HUES6 (cell line): ENCODE data around the gene AZIN2.
"Not testable (repeated sequence)": the region's sequence is repeated elsewhere in the genome, so short reads cannot be mapped to it uniquely, and the experiment has no call there.

ENCODE experiments used
- H3K27ac ChIP-seq: 2 replicates; pipeline ENCODE4 v1.7.0; 2013; ENCODE audit warnings: low read depth, mild to moderate bottlenecking, low read length, inconsistent platforms
- H3K27me3 ChIP-seq: 2 replicates; pipeline ENCODE4 v1.6.1; 2013; ENCODE audit warnings: low read length; ENCODE audit not compliant: control insufficient read depth, insufficient read depth
- H3K36me3 ChIP-seq: 2 replicates; pipeline ENCODE4 v1.6.1; 2013; ENCODE audit warnings: low read length; ENCODE audit not compliant: control insufficient read depth, insufficient read depth
- H3K4me1 ChIP-seq: 2 replicates; pipeline ENCODE4 v1.6.1; 2013; ENCODE audit warnings: low read length; ENCODE audit not compliant: control insufficient read depth, insufficient read depth
- H3K4me3 ChIP-seq: 2 replicates; pipeline ENCODE4 v1.5.1; 2013; ENCODE audit warnings: low read depth, low read length
- H3K9ac ChIP-seq: one replicate; pipeline ENCODE4 v1.6.1; 2013; ENCODE audit warnings: mild to moderate bottlenecking, low read length
- H3K9me3 ChIP-seq: 2 replicates; pipeline ENCODE4 v1.6.1; 2013; ENCODE audit warnings: low read depth, low read length; ENCODE audit not compliant: control insufficient read depth, insufficient read depth

Gene AZIN2

GRCh38 chr1:33118274-33118673, 37.3 kb downstream of the AZIN2 start:
- Histone ChIP-seq H3K27me3 (no peaks in the 10 kb centered on the region; the same call in 1 of the 2 replicates), H3K36me3 (no peaks in the 10 kb centered on the region), H3K4me1 (no peaks in the 10 kb centered on the region), H3K27ac (no peak overlapping the region), H3K9me3 (no peaks in the 10 kb centered on the region), H3K4me3 (no peak overlapping the region), H3K9ac (peak overlapping the region; percentile 6)

- no peak overlapping the region for H3K27ac ChIP-seq
- no peaks in the 10 kb centered on the region for H3K4me1 ChIP-seq
- H3K9ac ChIP-seq: no peak overlapping the region
- H3K27me3 ChIP-seq: no peaks in the 10 kb centered on the region; the same call in 1 of the 2 replicates
- H3K4me3 ChIP-seq: no peak overlapping the region
- H3K9me3 ChIP-seq: no peaks in the 10 kb centered on the region
- H3K36me3 ChIP-seq: no peaks in the 10 kb centered on the region
Observed at GRCh38 chr1:33119050-33119449, 38.1 kb downstream of the AZIN2 start.

GRCh38 chr1:33119532-33120217, 38.7 kb downstream of the AZIN2 start:
- Histone ChIP-seq H3K4me1 (no peaks in the 10 kb centered on the region), H3K4me3 (no peak overlapping the region), H3K27ac (no peak overlapping the region), H3K27me3 (no peaks in the 10 kb centered on the region; the same call in 1 of the 2 replicates), H3K9me3 (no peaks in the 10 kb centered on the region), H3K36me3 (no peaks in the 10 kb centered on the region), H3K9ac (no peak overlapping the region)

GRCh38 chr1:33120436-33121231, 39.7 kb downstream of the AZIN2 start:
- Histone ChIP-seq H3K36me3 (no peaks in the 10 kb centered on the region), H3K9ac (no peak overlapping the region), H3K9me3 (no peaks in the 10 kb centered on the region), H3K4me3 (no peak overlapping the region), H3K4me1 (no peaks in the 10 kb centered on the region), H3K27me3 (no peaks in the 10 kb centered on the region; the same call in 1 of the 2 replicates), H3K27ac (no peak overlapping the region)

GRCh38 chr1:33121728-33122127, 40.8 kb downstream of the AZIN2 start:
- Histone ChIP-seq H3K4me3 (no peak overlapping the region), H3K9me3 (no peaks in the 10 kb centered on the region), H3K27me3 (no peaks in the 10 kb centered on the region; the same call in 1 of the 2 replicates), H3K27ac (no peak overlapping the region), H3K9ac (no peak overlapping the region), H3K4me1 (peaks cover 4% of the 10 kb centered on the region; the same call in 1 of the 2 replicates), H3K36me3 (no peaks in the 10 kb centered on the region)

GRCh38 chr1:33122483-33123178, 41.7 kb downstream of the AZIN2 start:
- no peaks in the 10 kb centered on the region for H3K9me3 ChIP-seq
- H3K27me3 ChIP-seq: no peaks in the 10 kb centered on the region; the same call in 1 of the 2 replicates
- H3K4me3 ChIP-seq: no peak overlapping the region
- H3K9ac ChIP-seq: no peak overlapping the region
- no peaks in the 10 kb centered on the region for H3K36me3 ChIP-seq
- peaks cover 5% of the 10 kb centered on the region for H3K4me1 ChIP-seq
- no peak overlapping the region for H3K27ac ChIP-seq

GRCh38 chr1:33123266-33123665, 42.3 kb downstream of the AZIN2 start:
- Histone ChIP-seq H3K27ac (no peak overlapping the region), H3K27me3 (no peaks in the 10 kb centered on the region; the same call in 1 of the 2 replicates), H3K4me1 (peaks cover 9% of the 10 kb centered on the region), H3K36me3 (no peaks in the 10 kb centered on the region), H3K4me3 (no peak overlapping the region), H3K9ac (no peak overlapping the region), H3K9me3 (no peaks in the 10 kb centered on the region)

GRCh38 chr1:33124647-33125046, 43.7 kb downstream of the AZIN2 start:
- H3K9ac ChIP-seq, H3K36me3 ChIP-seq, H3K27ac ChIP-seq, H3K4me3 ChIP-seq, H3K27me3 ChIP-seq, H3K9me3 ChIP-seq: not testable (repeated sequence)
- peaks cover 18% of the 10 kb centered on the region for H3K4me1 ChIP-seq

GRCh38 chr1:33126411-33127000, 45.6 kb downstream of the AZIN2 start:
- Histone ChIP-seq H3K9ac (peak overlapping the region; percentile 85), H3K27ac (peak overlapping the region; percentile 49; the same call in 1 of the 2 replicates)

GRCh38 chr1:33127001-33127823, 46.3 kb downstream of the AZIN2 start:
- no peaks in the 10 kb centered on the region for H3K9me3 ChIP-seq
- H3K27me3 ChIP-seq: no peaks in the 10 kb centered on the region
- peak overlapping the region; percentile 85 for H3K9ac ChIP-seq
- peaks cover 18% of the 10 kb centered on the region for H3K4me1 ChIP-seq
- no peaks in the 10 kb centered on the region for H3K36me3 ChIP-seq
- H3K4me3 ChIP-seq: peak overlapping the region; percentile 86
- H3K27ac ChIP-seq: peak overlapping the region; percentile 49; the same call in 1 of the 2 replicates

More at GRCh38 chr1:33126411-33127000, 45.6 kb downstream of the AZIN2 start:
- Histone ChIP-seq H3K4me3 (peak overlapping the region; percentile 86), H3K36me3 (no peaks in the 10 kb centered on the region), H3K9me3 (no peaks in the 10 kb centered on the region), H3K27me3 (no peaks in the 10 kb centered on the region; the same call in 1 of the 2 replicates), H3K4me1 (peaks cover 18% of the 10 kb centered on the region)
